ENCODE measurements around the gene OR6C6.
"Not testable (repeated sequence)": the region's sequence is repeated elsewhere in the genome, so short reads cannot be mapped to it uniquely, and the experiment has no call there.

Gene OR6C6

DNA sequence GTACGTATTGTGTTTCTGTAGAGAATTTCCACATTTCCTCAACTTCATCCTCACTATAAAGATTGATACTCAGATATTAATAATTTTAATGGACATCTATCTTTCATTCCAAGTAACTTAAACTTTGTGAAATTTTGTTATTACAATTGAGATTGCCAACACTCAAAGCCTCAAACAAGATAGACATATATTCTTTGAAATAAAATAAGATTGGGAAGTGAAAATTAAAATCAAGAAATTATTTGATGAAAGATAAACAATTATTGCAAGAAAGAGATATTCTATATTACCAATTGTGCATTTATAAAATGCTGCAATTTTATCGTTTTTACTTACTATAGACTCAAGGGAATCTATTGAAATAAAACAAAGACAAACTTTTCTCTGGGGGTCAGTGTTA, at the start of gene OR6C6:
TSS of gene OR6C6 (minus strand) at position 101 of the 400 bp plus-strand sequence. CDS start 1,337 bp downstream, outside the sequence.
- DNase-seq (ENCODE audit: low read depth): no peak

DNA sequence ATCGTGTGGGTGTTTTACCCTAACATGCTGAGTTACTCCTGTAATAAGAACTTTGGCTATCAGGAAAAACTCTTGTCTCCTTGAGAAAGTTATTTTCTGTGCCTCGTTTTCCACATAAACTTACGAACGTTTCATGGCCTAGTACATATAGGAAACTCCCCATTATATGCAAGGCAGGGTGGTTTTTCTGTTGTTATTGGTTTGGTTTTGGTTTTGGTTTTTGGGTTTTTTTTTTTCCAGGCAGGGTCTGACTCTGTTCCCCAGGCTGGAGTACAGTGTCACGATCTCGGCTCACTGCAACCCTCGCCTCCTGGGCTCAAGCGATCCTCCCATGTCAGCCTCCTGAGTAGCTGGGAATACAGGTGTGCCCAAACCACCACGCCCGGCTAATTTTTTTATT, 39.6 kb upstream of the OR6C6 start:
- DNase-seq (ENCODE audit: low read depth): no peak

- DNase-seq (ENCODE audit: low read depth): no peak
These were observed 34.1 kb upstream of the OR6C6 start, which contains the start of gene OR6C3 for GRCh38 chr12:55330446-55330845. Gene OR6C3 (plus strand): TSS chr12:55330746. CDS start chr12:55331701, 955 bp downstream.

DNA sequence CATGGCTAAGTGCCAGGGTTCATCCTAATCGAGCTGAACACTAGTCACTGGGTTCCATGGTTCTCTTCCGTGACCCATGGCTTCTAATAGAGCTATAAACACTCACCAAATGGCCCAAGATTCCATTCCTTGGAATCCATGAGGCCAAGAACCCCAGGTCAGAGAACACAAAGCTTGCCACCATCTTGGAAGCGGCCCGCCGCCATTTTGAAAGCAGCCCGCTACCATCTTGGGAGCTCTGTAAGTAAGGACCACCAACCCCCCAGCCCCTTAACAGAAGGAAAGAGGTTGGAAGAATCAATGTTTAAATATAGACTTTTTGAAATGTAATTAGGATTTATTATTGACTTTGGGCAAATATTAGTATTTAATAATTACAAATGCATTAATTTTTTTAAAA, 29.4 kb upstream of the OR6C6 start:
- DNase-seq (ENCODE audit: low read depth): not testable (repeated sequence)

DNA sequence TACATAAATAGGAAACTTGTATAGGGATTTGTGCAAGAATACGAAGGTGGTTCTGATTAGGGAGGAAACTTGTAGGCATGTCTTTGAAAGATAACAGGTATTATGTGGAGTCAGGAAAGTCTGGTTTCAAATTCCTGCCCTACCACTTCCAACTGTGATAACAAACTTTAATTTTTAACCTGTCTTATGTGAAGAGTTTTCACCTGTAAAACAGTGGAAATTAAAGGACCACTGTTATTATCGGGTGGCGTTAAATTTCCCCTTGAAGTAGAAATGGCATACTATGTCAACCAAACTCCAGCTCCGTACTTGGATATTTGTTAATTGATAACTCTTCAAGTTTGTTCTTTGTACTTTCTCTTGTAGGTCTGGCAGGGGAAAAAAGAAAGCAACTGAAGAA, 23.8 kb upstream of the OR6C6 start:
- no peak for DNase-seq (ENCODE audit: low read depth)

DNA sequence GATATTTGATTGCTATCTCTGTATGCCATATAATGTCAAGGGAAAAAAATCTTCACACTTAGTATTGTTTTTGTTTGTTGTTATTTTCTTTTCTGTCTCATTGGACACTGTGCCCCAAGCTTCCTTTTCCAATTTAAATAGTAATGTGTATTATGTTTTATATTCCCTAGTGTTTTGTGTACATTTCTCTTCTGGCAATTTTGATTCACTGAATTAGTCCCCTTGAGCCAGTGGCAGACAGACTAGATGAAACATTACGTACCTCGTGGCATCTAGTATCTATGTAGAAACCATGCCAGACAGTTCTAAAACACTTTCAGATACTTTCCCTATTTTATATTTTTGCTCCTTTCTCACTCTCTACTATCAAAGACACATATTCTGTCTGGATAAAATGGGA, 17.7 kb upstream of the OR6C6 start, which contains the start of gene OR6C1:
TSS of gene OR6C1 (plus strand) at position 301 of the 400 bp plus-strand sequence. CDS start 6,257 bp downstream, outside the sequence.
- DNase-seq (ENCODE audit: low read depth): no peak

DNA sequence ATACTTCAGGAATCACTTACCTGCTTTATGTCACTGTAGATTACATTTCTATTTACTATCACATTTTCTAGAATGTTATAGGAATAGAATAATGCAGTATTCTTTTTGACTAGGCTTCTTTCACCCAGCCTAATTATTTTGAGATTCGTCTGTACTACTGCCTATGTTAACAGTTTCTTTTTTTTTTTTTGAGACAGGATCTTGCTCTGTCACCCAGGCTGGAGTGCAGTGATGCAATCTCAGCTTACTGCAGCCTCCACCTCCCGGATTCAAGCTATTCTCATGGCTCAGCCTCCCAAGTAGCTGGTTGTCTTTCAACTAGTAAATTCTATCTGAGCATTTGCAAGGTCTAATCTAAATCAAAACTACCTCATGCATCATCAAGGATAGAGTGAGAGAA, 6.4 kb downstream of the OR6C6 start:
- DNase-seq (ENCODE audit: low read depth): no peak

DNA sequence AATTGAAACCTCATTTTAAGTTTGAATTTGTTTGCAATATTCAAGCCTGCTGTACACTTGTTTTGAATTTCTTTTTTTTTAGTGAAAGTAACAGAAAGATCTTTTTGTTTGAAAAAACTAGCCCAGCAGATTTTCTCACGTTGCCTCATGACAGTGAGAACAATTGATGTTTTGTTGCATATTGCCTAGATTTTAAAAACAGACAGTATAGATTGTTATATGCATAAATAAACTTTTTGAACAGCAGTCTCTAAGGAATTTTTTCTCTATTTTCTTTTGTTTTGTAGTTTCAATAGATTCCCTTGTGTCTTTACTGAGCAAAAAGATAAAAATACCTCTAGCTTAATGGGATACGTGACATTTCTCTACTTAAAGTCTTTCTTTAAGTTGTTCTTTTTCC, 15.4 kb downstream of the OR6C6 start:
- DNase-seq (ENCODE audit: low read depth): no peak

GRCh38 chr12:55258303-55258702, 38.1 kb downstream of the OR6C6 start:
- no peak for DNase-seq (ENCODE audit: low read depth)

- DNase-seq (ENCODE audit: low read depth): no peak
These were observed 39.5 kb downstream of the OR6C6 start for GRCh38 chr12:55256831-55257230.

DNA sequence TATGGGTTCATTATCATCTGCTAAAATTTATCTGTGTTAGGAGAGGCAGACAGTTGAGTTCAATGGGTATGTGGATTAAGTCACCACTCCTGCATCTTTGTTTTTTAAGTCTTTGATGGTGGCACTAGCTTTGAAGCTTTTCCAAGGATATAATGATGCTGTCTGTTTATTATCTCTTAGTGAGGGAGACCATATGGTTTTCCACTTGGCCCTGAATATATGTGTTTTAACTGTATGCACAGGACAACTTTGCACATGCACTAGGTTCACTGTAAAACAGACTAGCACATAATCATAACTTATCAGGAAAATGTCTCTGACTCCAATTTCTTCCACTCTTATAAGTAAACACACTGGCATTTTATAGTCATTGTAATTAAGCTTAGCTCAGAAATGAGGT, 43.1 kb downstream of the OR6C6 start:
- no peak for DNase-seq (ENCODE audit: low read depth)

- DNase-seq (ENCODE audit: low read depth): no peak
These were observed 45.4 kb downstream of the OR6C6 start for GRCh38 chr12:55250944-55251343.

- DNase-seq (ENCODE audit: low read depth): no peak
These were observed 50.2 kb downstream of the OR6C6 start for GRCh38 chr12:55246159-55246558.

DNA sequence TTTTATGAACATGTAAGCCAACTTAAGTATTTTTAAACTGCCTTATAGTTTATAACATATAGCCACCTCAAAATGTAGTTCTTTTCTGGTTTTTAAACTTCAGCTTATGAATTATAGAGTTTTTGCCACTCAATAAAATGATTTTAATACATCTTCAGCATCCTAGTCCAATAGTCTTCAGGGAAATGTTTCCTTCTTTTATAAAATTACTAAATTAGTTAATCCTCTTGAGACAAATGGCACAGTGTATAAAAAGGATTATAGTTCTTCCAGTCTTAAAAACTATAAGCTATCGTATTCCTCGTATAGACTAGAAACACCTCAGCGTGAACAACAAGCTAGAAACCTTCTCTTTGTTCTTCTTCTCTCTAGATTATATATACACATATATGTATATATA, 52.1 kb downstream of the OR6C6 start, which contains the start of gene OR6C74:
TSS of gene OR6C74 (plus strand) at position 301 of the 400 bp plus-strand sequence. CDS start 2,679 bp downstream, outside the sequence.
- DNase-seq (ENCODE audit: low read depth): no peak

Measured in GM04503 (cell line).